Stimulated activated CD4-positive, alpha-beta T cell treated with anti-CD3 and anti-CD28 coated beads, Interleukin-1b, Interleukin-23, amount 100 ng/mL, for 4 hours (primary cell): ENCODE data around the gene EIF3B.
A peak's percentile ranks its signal among the peaks of the same experiment; 100 is the strongest.
"Not testable (repeated sequence)": the region's sequence is repeated elsewhere in the genome, so short reads cannot be mapped to it uniquely, and the experiment has no call there.

Experiments
- DNase-seq, 2 donors: peaks; one replicate each; pipeline ENCODE4 v3.0.0-alpha.2; 2020; ENCODE audit warnings: low read depth in 2 of 2

The EIF3B gene

GRCh38 chr7:2354186-2354938 lies at the start of gene EIF3B:
Gene EIF3B, plus strand, starts transcription at chr7:2354827. Its CDS starts 95 bp downstream, at chr7:2354922.
- DNase-seq, result peak; percentile 82 to 83

GRCh38 chr7:2305258-2305657 lies 49.4 kb upstream of the EIF3B start:
- DNase-seq, result not testable (repeated sequence)

GRCh38 chr7:2306688-2307087 lies 47.9 kb upstream of the EIF3B start:
- no peak for DNase-seq

GRCh38 chr7:2307690-2308107 lies 46.9 kb upstream of the EIF3B start:
- DNase-seq, result no peak

- DNase-seq, result no peak
Observed at GRCh38 chr7:2309889-2310331, 44.7 kb upstream of the EIF3B start.

- DNase-seq, result no peak
Observed at GRCh38 chr7:2312267-2312929, 42.2 kb upstream of the EIF3B start.

- DNase-seq, result no peak
Observed at GRCh38 chr7:2313450-2314208, 41.0 kb upstream of the EIF3B start.

GRCh38 chr7:2314209-2314955 lies 40.2 kb upstream of the EIF3B start, which contains the start of gene SNX8:
Gene SNX8, minus strand, starts transcription at chr7:2314441. Its CDS starts 20 bp downstream, at chr7:2314421.
- peak; percentile 96 to 97 for DNase-seq

- DNase-seq, result not testable (repeated sequence)
Observed at GRCh38 chr7:2314956-2315530, 39.6 kb upstream of the EIF3B start.

GRCh38 chr7:2315787-2316186 lies 38.8 kb upstream of the EIF3B start:
- DNase-seq, result no peak

- DNase-seq, result no peak
Observed at GRCh38 chr7:2316578-2316977, 38.0 kb upstream of the EIF3B start.

GRCh38 chr7:2317556-2318293 lies 36.9 kb upstream of the EIF3B start:
- DNase-seq, result no peak

- DNase-seq, result no peak
Observed at GRCh38 chr7:2321020-2321419, 33.6 kb upstream of the EIF3B start.

GRCh38 chr7:2325162-2325561 lies 29.5 kb upstream of the EIF3B start:
- no peak for DNase-seq

GRCh38 chr7:2326951-2327350 lies 27.7 kb upstream of the EIF3B start:
- no peak for DNase-seq

- DNase-seq, result no peak
Observed at GRCh38 chr7:2330493-2330892, 24.1 kb upstream of the EIF3B start.

GRCh38 chr7:2331707-2332106 lies 22.9 kb upstream of the EIF3B start:
- no peak for DNase-seq

- DNase-seq, result not testable (repeated sequence)
Observed at GRCh38 chr7:2332606-2333231, 21.9 kb upstream of the EIF3B start.

- no peak for DNase-seq
Observed at GRCh38 chr7:2336626-2337299, 17.9 kb upstream of the EIF3B start.
